Measurements from ENCODE around the gene WDR37. TPM values are rescaled to one million over a fixed set of nuclear protein-coding genes. Genes with fewer than 3 reads are reported as not detected.

WDR37 gene
- total and polyA plus RNA-seq, 2 donors from 2014 or later: 6.0 to 23.5 TPM

- Histone ChIP-seq H3K27ac (ENCODE audit: low read depth in 2 of 2, low read length in 2 of 2) (no peak overlapping the region), H3K36me3 (ENCODE audit: control insufficient read depth in 2 of 3, insufficient read depth in 3 of 3, low read length in 3 of 3) (peaks cover 0 to 8% (median 5%) of the 10 kb centered on the region in 3 donors), H3K4me1 (ENCODE audit: control insufficient read depth in 2 of 3, insufficient read depth in 2 of 3, low read depth in 1 of 3, low read length in 3 of 3) (peaks cover 0 to 23% (median 18%) of the 10 kb centered on the region in 3 donors), H3K9ac (ENCODE audit: low read length in 3 of 3) (no peak overlapping the region), H3K9me3 (ENCODE audit: control insufficient read depth in 2 of 3, insufficient read depth in 1 of 3, low read length in 3 of 3) (no peaks in the 10 kb centered on the region), H3K27me3 (ENCODE audit: control insufficient read depth, insufficient read depth, low read length) (no peaks in the 10 kb centered on the region), H3K4me3 (ENCODE audit: low read length in 3 of 3) (no peak overlapping the region)
- intact Hi-C loops (cut with DNase I): no loop called here
- TF ChIP-seq CTCF (IDR thresholded peaks at IDR 0.05; ENCODE audit: borderline replicate concordance, extremely low read depth, insufficient read depth): no peak
- no peak for FAIRE-seq
- DNase-seq: peak in 1 of 5 donors; percentile 49
Observed at GRCh38 chr10:1050554-1050953, 5.6 kb upstream of the WDR37 start.

- no peak overlapping the region for H3K27ac ChIP-seq (ENCODE audit: low read depth in 2 of 2, low read length in 2 of 2)
- H3K36me3 ChIP-seq (ENCODE audit: control insufficient read depth in 2 of 3, insufficient read depth in 3 of 3, low read length in 3 of 3): peaks cover 0 to 8% (median 5%) of the 10 kb centered on the region in 3 donors
- H3K27me3 ChIP-seq (ENCODE audit: control insufficient read depth, insufficient read depth, low read length): no peaks in the 10 kb centered on the region
- intact Hi-C loops (cut with DNase I): no loop called here
- H3K9ac ChIP-seq (ENCODE audit: low read length in 3 of 3): no peak overlapping the region
- DNase-seq (no peak), FAIRE-seq (no peak)
- H3K4me1 ChIP-seq (ENCODE audit: control insufficient read depth in 2 of 3, insufficient read depth in 2 of 3, low read depth in 1 of 3, low read length in 3 of 3): peaks cover 0 to 25% (median 8%) of the 10 kb centered on the region in 3 donors
- no peaks in the 10 kb centered on the region for H3K9me3 ChIP-seq (ENCODE audit: control insufficient read depth in 2 of 3, insufficient read depth in 1 of 3, low read length in 3 of 3)
- no peak for TF ChIP-seq CTCF (IDR thresholded peaks at IDR 0.05; ENCODE audit: borderline replicate concordance, extremely low read depth, insufficient read depth)
- H3K4me3 ChIP-seq (ENCODE audit: low read length in 3 of 3): peak overlapping the region in 2 of 3 donors; percentile 86 to 98
Observed at GRCh38 chr10:1054684-1055083, 1.5 kb upstream of the WDR37 start.

GRCh38 chr10:1057106-1057657 is 997 bp downstream of the WDR37 start:
- Histone ChIP-seq H3K4me3 (ENCODE audit: low read length in 3 of 3) (peak overlapping the region; percentile 79 to 98 (median 86)), H3K36me3 (ENCODE audit: control insufficient read depth in 2 of 3, insufficient read depth in 3 of 3, low read length in 3 of 3) (peaks cover 0 to 5% (median 5%) of the 10 kb centered on the region in 3 donors), H3K9me3 (ENCODE audit: control insufficient read depth in 2 of 3, insufficient read depth in 1 of 3, low read length in 3 of 3) (no peaks in the 10 kb centered on the region), H3K4me1 (ENCODE audit: control insufficient read depth in 2 of 3, insufficient read depth in 2 of 3, low read depth in 1 of 3, low read length in 3 of 3) (peaks cover 0 to 23% (median 11%) of the 10 kb centered on the region in 3 donors), H3K9ac (ENCODE audit: low read length in 3 of 3) (peak overlapping the region; percentile 49 to 82 (median 67)), H3K27ac (ENCODE audit: low read depth in 2 of 2, low read length in 2 of 2) (peak overlapping the region; percentile 97 to 98), H3K27me3 (ENCODE audit: control insufficient read depth, insufficient read depth, low read length) (no peaks in the 10 kb centered on the region)
- no peak for FAIRE-seq
- no peak for TF ChIP-seq CTCF (IDR thresholded peaks at IDR 0.05; ENCODE audit: borderline replicate concordance, extremely low read depth, insufficient read depth)
- intact Hi-C loops (cut with DNase I): no loop called here
- peak in 1 of 5 donors; percentile 20 for DNase-seq

Data from kidney (tissue), 14 donors.